ENCODE data around the gene ZNF81.

- TF ChIP-seq SUZ12 (IDR thresholded peaks at IDR 0.05; ENCODE audit: extremely low read depth, insufficient read depth, insufficient read length): no peak
- TF ChIP-seq ZNF274 (IDR thresholded peaks at IDR 0.05; ENCODE audit: low read depth, low read length): no peak
These were observed 23.0 kb downstream of the ZNF81 start for GRCh38 chrX:47859686-47860085.
